ENCODE results near the gene IARS1. TPM values are rescaled to one million over a fixed set of nuclear protein-coding genes. Genes with fewer than 3 reads are reported as not detected.

Gene IARS1
- total and polyA plus RNA-seq, 2 of the 13 experiments (the other 11 are each of a cell fraction or from before 2014, with no cell fraction given), result 55.9 to 185 TPM

- TF ChIP-seq MEF2D (CRISPR knock-in tag; IDR thresholded peaks at IDR 0.05) (peak; percentile 58; the same call in 1 of the 2 replicates), ATAD3A (CRISPR knock-in tag; IDR thresholded peaks at IDR 0.05) (no peak), POGZ (CRISPR knock-in tag; IDR thresholded peaks at IDR 0.05) (peak; percentile 88), FOXK1 (CRISPR knock-in tag; IDR thresholded peaks at IDR 0.05; ENCODE audit: borderline replicate concordance, low read depth) (peak; percentile 87), MBNL3 (CRISPR knock-in tag; conservative IDR thresholded peaks at IDR 0.05) (no peak), SMARCC2 (IDR thresholded peaks at IDR 0.05) (no peak), ATF6 (CRISPR knock-in tag; conservative IDR thresholded peaks at IDR 0.05) (no peak), AFF4 (CRISPR knock-in tag; IDR thresholded peaks at IDR 0.05) (no peak; the same call in none of the 2 replicates), ATF5 (CRISPR knock-in tag; IDR thresholded peaks at IDR 0.05; ENCODE audit: low read depth) (no peak), SPEN (CRISPR knock-in tag; IDR thresholded peaks at IDR 0.05; ENCODE audit: low read depth) (peak; percentile 75), UBTF (CRISPR knock-in tag; IDR thresholded peaks at IDR 0.05) (peak; percentile 34), TEAD2 (CRISPR knock-in tag; IDR thresholded peaks at IDR 0.05) (no peak), ZNF724P (CRISPR knock-in tag; IDR thresholded peaks at IDR 0.05; ENCODE audit: borderline replicate concordance) (no peak; the same call in 1 of the 2 replicates), KLF11 (CRISPR knock-in tag; IDR thresholded peaks at IDR 0.05) (peak; percentile 62; the same call in 1 of the 2 replicates), ZNF281 (CRISPR knock-in tag; IDR thresholded peaks at IDR 0.05; ENCODE audit: borderline replicate concordance) (no peak)
Measured at GRCh38 chr9:92325269-92325990, 31.9 kb upstream of the IARS1 start, which contains the start of the genes CENPP and NOL8 (continued).
